Natural killer cell (primary cell): ENCODE data around the gene PTF1A. TPM values are rescaled to one million over a fixed set of nuclear protein-coding genes. Genes with fewer than 3 reads are reported as not detected.

Experiments used
- ATAC-seq, 3 donors: fragments of 150-1000 bp in 2 of 3; fragments of 200-7000 bp in 1 of 3; cut with Tn5 transposase; 1 replicate in 1 of 3; 2 replicates in 2 of 3; pipeline ENCODE4 v1.10.0; 2021; ENCODE audit warnings: mild to moderate bottlenecking in 2 of 3, moderate library complexity in 2 of 3
- DNase-seq, 2 donors: peaks; one replicate each; pipeline versions ENCODE4 v3.0.0 to v3.0.0-alpha.2; 2013 to 2021; ENCODE audit warnings: mixed read lengths in 1 of 2
- H3K27ac ChIP-seq: one replicate; pipeline ENCODE4 v1.5.1; 2013; ENCODE audit warnings: mild to moderate bottlenecking, low read length
- H3K27me3 ChIP-seq: one replicate; pipeline ENCODE4 v1.6.1; 2013; ENCODE audit warnings: low read length; ENCODE audit not compliant: control insufficient read depth, insufficient read depth
- H3K36me3 ChIP-seq: one replicate; pipeline ENCODE4 v1.6.1; 2013; ENCODE audit warnings: low read length; ENCODE audit not compliant: control insufficient read depth, insufficient read depth
- H3K4me1 ChIP-seq: one replicate; pipeline ENCODE4 v1.6.1; 2013; ENCODE audit warnings: low read length; ENCODE audit not compliant: control insufficient read depth, insufficient read depth
- H3K4me3 ChIP-seq: one replicate; pipeline ENCODE4 v1.5.1; 2013; ENCODE audit warnings: low read length
- H3K9me3 ChIP-seq: one replicate; pipeline ENCODE4 v1.6.1; 2013; ENCODE audit warnings: low read length; ENCODE audit not compliant: control insufficient read depth, insufficient read depth
- H3K27ac Mint-ChIP-seq, 2 donors: one replicate each; pipeline ENCODE4 v1.8.0; 2022; ENCODE audit warnings: mild to moderate bottlenecking in 2 of 2, mixed read lengths in 2 of 2, moderate library complexity in 1 of 2
- H3K27me3 Mint-ChIP-seq, 2 donors: one replicate each; pipeline ENCODE4 v1.8.0; 2022; ENCODE audit warnings: low read depth in 2 of 2, mixed read lengths in 2 of 2
- H3K36me3 Mint-ChIP-seq: one replicate; pipeline ENCODE4 v1.8.0; 2022; ENCODE audit warnings: mixed read lengths
- H3K4me1 Mint-ChIP-seq, 2 donors: one replicate each; pipeline ENCODE4 v1.8.0; 2022; ENCODE audit warnings: mixed read lengths in 2 of 2
- H3K4me3 Mint-ChIP-seq: one replicate; pipeline ENCODE4 v1.8.0; 2022; ENCODE audit warnings: mild to moderate bottlenecking, moderate library complexity, mixed read lengths
- H3K9me3 Mint-ChIP-seq, 2 donors: one replicate each; pipeline ENCODE4 v1.8.0; 2022; ENCODE audit warnings: mixed read lengths in 2 of 2
- WGBS: methylation state at CpG from one replicate; pipeline ENCODE4 v1.1.7; 2013; ENCODE audit warnings: missing lambda C conversion rate; ENCODE audit not compliant: insufficient coverage; 5-methylcytosine and 5-hydroxymethylcytosine counted together
- intact Hi-C: fragments of 100-400 bp; cut with micrococcal nuclease; formaldehyde crosslinking; loops from one replicate; pipeline ENCODE4 v1.14.2; 2022
- total RNA-seq, 4 donors: library from RNA; stranded (reverse); fragments of 120-200 nt in 1 of 4; gene quantifications; one replicate each; pipeline versions ENCODE4 v1.2.3 to v1.2.4, GENCODE V29; 2013 to 2022
- TF ChIP-seq, protein P1 (sequence below): fragments of 200-600 bp; IDR thresholded peaks from one replicate; pipeline ENCODE4 v1.8.0; 2022; ENCODE audit warnings: antibody characterized with exemption

The PTF1A gene
- total RNA-seq, 3 donors from 2014 or later (not counting 1 experiment from before 2014, with no cell fraction given), result not detected

DNA sequence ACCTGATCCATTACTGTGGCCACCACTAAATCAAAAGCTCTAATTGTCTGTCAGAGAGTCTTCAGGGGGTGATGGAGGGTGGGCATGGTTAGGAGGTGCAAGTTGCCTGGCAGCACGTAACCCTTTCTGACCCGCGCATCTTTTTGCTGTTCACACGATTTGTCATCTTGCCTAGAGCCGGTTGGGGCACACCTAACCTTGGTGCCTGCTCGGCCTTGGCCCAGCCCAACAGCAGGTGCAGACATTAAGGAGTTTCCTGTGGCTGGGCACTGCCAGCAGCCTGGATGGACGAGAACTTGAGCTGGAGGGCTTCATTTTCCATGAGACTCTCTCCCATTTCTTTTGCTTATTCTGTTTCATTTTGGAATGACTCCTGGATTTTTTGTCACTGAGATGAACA lies 41.0 kb upstream of the PTF1A start:
- Mint-ChIP-seq H3K36me3 (no peaks in the 10 kb centered on the region), H3K27me3 (peaks cover under 1 to 12% of the 10 kb centered on the region in 2 donors), H3K4me3 (no peak overlapping the region), H3K9me3 (no peaks in the 10 kb centered on the region), H3K27ac (no peak overlapping the region), H3K4me1 (no peaks in the 10 kb centered on the region)
- H3K4me1 ChIP-seq, result no peaks in the 10 kb centered on the region
- intact Hi-C loops, result no loop called here
- no peak overlapping the region for H3K4me3 ChIP-seq
- 88% methylated on average over 7 of the region's 7 CpGs for WGBS
- ATAC-seq (no peak), DNase-seq (no peak)
- no peaks in the 10 kb centered on the region for H3K9me3 ChIP-seq
- H3K27ac ChIP-seq, result no peak overlapping the region
- H3K27me3 ChIP-seq, result no peaks in the 10 kb centered on the region
- H3K36me3 ChIP-seq, result no peaks in the 10 kb centered on the region
- TF ChIP-seq, protein P1, sequence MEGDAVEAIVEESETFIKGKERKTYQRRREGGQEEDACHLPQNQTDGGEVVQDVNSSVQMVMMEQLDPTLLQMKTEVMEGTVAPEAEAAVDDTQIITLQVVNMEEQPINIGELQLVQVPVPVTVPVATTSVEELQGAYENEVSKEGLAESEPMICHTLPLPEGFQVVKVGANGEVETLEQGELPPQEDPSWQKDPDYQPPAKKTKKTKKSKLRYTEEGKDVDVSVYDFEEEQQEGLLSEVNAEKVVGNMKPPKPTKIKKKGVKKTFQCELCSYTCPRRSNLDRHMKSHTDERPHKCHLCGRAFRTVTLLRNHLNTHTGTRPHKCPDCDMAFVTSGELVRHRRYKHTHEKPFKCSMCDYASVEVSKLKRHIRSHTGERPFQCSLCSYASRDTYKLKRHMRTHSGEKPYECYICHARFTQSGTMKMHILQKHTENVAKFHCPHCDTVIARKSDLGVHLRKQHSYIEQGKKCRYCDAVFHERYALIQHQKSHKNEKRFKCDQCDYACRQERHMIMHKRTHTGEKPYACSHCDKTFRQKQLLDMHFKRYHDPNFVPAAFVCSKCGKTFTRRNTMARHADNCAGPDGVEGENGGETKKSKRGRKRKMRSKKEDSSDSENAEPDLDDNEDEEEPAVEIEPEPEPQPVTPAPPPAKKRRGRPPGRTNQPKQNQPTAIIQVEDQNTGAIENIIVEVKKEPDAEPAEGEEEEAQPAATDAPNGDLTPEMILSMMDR, result no peak

DNA sequence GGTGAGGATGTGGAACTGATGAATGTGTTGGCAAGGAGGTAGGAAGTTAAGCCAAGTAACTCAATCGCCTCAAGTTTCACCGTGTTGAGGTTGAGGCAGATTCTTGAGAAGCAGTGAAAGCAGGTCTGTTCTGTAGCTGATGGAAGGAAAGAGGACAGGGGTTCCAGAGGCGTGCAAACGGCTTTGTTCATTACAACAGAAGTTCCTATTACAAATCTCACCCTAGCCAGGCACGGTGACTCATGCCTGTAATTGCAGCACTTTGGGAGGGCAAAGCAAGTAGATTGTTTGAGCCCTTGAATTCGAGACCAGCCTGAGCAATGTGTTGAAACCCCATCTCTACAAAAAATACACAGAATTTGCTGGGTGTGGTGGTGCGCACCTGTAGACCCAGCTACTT lies 36.9 kb upstream of the PTF1A start:
- ATAC-seq (no peak), DNase-seq (no peak)
- H3K4me3 ChIP-seq, result no peak overlapping the region
- TF ChIP-seq, protein P1, result no peak
- no peaks in the 10 kb centered on the region for H3K9me3 ChIP-seq
- 77% methylated on average over 5 of the region's 7 CpGs for WGBS
- H3K27ac ChIP-seq, result no peak overlapping the region
- Mint-ChIP-seq H3K27ac (no peak overlapping the region), H3K4me3 (no peak overlapping the region), H3K9me3 (no peaks in the 10 kb centered on the region), H3K27me3 (peaks cover 14 to 24% of the 10 kb centered on the region in 2 donors), H3K36me3 (no peaks in the 10 kb centered on the region), H3K4me1 (no peaks in the 10 kb centered on the region)
- no peaks in the 10 kb centered on the region for H3K4me1 ChIP-seq
- H3K27me3 ChIP-seq, result peaks cover 4% of the 10 kb centered on the region
- intact Hi-C loops, result loop anchor here (5.0 kb wide), 1 partner anchor 1402 kb away; no protein-coding TSS in a partner anchor
- H3K36me3 ChIP-seq, result no peaks in the 10 kb centered on the region

DNA sequence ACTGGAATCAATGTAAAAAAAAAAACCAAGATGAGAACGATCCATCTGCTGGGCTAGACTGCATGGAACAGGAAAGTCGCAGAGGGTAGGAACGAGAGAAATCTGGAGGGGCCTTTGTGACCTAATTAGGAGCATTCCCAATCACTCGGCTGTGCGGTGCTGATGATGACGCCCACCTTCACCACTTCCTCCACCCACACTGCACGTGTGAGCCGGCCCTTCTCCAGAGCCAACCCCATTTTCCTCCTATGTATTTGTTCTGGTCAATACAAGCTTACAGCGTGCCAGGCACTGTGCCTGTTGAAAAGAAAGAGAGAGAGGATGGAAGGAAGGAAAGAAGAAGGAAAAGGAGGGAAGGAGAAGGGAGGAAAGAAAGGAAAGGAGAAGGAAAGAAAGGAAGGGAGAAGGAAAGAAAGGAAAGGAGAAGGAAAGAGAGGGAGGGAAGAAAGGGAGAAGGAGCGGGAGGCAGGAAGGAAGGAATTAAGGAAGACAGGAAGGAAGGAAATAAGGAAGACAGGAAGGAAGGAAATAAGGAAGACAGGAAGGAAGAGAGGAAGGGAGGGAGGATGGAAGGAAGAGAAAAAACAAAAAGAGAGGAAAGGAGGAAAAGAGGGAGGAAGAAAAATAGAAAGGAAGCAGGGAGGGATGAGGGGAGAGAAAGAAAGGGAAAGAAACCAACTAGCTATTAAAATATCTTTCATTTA lies 35.5 kb upstream of the PTF1A start:
- Mint-ChIP-seq H3K36me3 (no peaks in the 10 kb centered on the region), H3K27ac (no peak overlapping the region), H3K27me3 (peaks cover 19 to 37% of the 10 kb centered on the region in 2 donors), H3K9me3 (no peaks in the 10 kb centered on the region), H3K4me1 (no peaks in the 10 kb centered on the region), H3K4me3 (no peak overlapping the region)
- Histone ChIP-seq H3K4me1 (no peaks in the 10 kb centered on the region), H3K9me3 (no peaks in the 10 kb centered on the region), H3K27me3 (peaks cover 4% of the 10 kb centered on the region), H3K27ac (no peak overlapping the region), H3K36me3 (no peaks in the 10 kb centered on the region), H3K4me3 (no peak overlapping the region)
- TF ChIP-seq, protein P1, result no peak
- DNase-seq (no peak), ATAC-seq (no peak)
- intact Hi-C loops, result loop anchor here (5.0 kb wide), 1 partner anchor 1401 kb away; no protein-coding TSS in a partner anchor
- WGBS, result 53% methylated on average over 10 of the region's 10 CpGs
